ENCODE data around the gene PRM2. TPM values are rescaled to one million over a fixed set of nuclear protein-coding genes. Genes with fewer than 3 reads are reported as not detected.

The PRM2 gene
- total and polyA plus RNA-seq, 10 donors: not detected

DNA sequence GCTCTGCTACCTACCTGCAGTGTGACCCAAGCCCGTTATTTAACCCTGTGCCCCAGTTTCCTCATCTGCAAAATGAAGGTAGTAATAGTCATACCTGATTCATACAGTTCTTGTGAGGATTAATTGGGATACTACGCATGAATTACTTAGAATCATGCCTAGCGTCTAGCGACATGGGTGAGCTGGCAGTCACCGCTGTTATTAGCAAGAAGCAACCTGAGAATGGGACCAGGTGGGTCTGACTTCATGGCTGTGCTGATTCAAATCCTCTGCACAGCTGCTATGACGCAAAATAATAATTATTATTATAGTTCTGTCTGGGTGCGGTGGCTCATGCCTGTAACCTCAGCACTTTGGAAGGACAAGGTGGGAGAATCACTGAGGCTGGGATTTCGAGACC is 28.1 kb downstream of the PRM2 start:
- H3K27me3 ChIP-seq (replicated peaks in 1 of 7): no peaks in the 10 kb centered on the region
- peaks cover 0 to 18% (median 0%) of the 10 kb centered on the region in 6 donors for H3K36me3 ChIP-seq
- H3K9me3 ChIP-seq: no peaks in the 10 kb centered on the region
- no peak for DNase-seq
- intact Hi-C loops (cut with DNase I; ENCODE audit: low total_unique reads): no loop called here
- no peak overlapping the region for H3K4me3 ChIP-seq
- TF ChIP-seq POLR2A (IDR thresholded peaks at IDR 0.05) (no peak), POLR2AphosphoS5 (IDR thresholded peaks at IDR 0.05) (no peak)
- TF ChIP-seq, protein P1, sequence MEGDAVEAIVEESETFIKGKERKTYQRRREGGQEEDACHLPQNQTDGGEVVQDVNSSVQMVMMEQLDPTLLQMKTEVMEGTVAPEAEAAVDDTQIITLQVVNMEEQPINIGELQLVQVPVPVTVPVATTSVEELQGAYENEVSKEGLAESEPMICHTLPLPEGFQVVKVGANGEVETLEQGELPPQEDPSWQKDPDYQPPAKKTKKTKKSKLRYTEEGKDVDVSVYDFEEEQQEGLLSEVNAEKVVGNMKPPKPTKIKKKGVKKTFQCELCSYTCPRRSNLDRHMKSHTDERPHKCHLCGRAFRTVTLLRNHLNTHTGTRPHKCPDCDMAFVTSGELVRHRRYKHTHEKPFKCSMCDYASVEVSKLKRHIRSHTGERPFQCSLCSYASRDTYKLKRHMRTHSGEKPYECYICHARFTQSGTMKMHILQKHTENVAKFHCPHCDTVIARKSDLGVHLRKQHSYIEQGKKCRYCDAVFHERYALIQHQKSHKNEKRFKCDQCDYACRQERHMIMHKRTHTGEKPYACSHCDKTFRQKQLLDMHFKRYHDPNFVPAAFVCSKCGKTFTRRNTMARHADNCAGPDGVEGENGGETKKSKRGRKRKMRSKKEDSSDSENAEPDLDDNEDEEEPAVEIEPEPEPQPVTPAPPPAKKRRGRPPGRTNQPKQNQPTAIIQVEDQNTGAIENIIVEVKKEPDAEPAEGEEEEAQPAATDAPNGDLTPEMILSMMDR (IDR thresholded peaks at IDR 0.05 in 8 of 11, conservative IDR thresholded peaks at IDR 0.05 in 3 of 11): no peak
- no peak overlapping the region for H3K27ac ChIP-seq
- peaks cover 3 to 25% (median 12%) of the 10 kb centered on the region in 6 donors for H3K4me1 ChIP-seq
- 76 to 96% (median 85%) methylated on average over 8 of the region's 8 CpGs for WGBS, 5 donors

DNA sequence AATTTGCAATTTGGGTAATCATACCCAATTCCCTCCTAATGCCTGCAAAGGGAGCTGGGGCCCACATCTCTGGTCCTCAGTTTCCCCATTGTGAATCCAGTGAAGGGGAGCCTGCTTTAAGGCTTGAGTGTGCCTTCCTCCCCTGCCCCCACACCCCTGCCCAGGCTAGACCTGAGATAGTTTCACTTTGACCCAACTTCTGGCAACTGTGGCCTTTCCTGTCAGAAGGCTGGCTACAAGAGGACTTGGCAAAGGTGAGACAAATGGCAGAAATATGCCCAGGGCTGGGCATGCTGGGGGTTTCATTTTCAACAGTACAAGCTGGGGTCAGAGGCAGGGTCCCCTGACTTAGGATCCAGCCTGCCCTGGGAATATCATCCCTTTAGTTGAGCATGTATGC is 30.3 kb downstream of the PRM2 start:
- peaks cover 0 to 3% (median 0%) of the 10 kb centered on the region in 6 donors for H3K36me3 ChIP-seq
- H3K4me3 ChIP-seq: no peak overlapping the region
- no peaks in the 10 kb centered on the region for H3K27me3 ChIP-seq (replicated peaks in 1 of 7)
- no peaks in the 10 kb centered on the region for H3K9me3 ChIP-seq
- peaks cover 0 to 6% (median 1%) of the 10 kb centered on the region in 6 donors for H3K4me1 ChIP-seq
- intact Hi-C loops (cut with DNase I; ENCODE audit: low total_unique reads): no loop called here
- DNase-seq: no peak
- H3K27ac ChIP-seq: no peak overlapping the region
- TF ChIP-seq POLR2AphosphoS5 (IDR thresholded peaks at IDR 0.05) (no peak), POLR2A (IDR thresholded peaks at IDR 0.05) (no peak)
- TF ChIP-seq, protein P1 (IDR thresholded peaks at IDR 0.05 in 8 of 11, conservative IDR thresholded peaks at IDR 0.05 in 3 of 11): no peak

DNA sequence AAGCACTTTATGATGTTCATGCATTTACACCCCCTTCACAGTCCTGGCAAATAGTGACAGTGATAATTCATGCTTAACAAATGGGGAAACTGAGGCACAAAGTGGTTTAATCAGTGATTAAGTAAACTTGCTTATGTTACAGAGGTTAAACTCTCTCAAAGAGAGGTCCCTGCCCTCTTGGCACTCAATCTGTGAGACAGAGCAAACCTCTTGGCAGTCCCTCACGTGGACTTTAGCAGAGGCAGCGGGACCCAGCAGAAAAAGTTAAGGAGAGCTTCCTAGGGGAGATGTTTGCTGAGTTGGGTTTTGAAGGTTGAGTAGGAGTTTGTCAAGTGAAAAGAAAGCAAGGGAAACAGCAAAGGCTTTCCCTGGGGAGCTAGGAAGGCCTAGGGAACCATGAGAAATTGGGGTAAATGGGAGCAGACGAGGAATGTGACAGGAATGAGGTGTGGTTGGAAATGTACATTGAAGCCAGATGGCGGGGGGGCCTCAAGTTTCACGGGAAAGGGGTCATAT is 31.0 kb downstream of the PRM2 start:
- Histone ChIP-seq H3K27me3 (replicated peaks in 1 of 7) (no peaks in the 10 kb centered on the region), H3K4me3 (no peak overlapping the region), H3K4me1 (peaks cover 0 to 13% (median 7%) of the 10 kb centered on the region in 6 donors), H3K9me3 (no peaks in the 10 kb centered on the region), H3K27ac (no peak overlapping the region), H3K36me3 (peaks cover 0 to 3% (median 0%) of the 10 kb centered on the region in 6 donors)
- TF ChIP-seq POLR2A (IDR thresholded peaks at IDR 0.05): no peak
- TF ChIP-seq, protein P1 (IDR thresholded peaks at IDR 0.05 in 8 of 11, conservative IDR thresholded peaks at IDR 0.05 in 3 of 11): no peak
- no peak for TF ChIP-seq POLR2AphosphoS5 (IDR thresholded peaks at IDR 0.05)
- 87 to 95% (median 91%) methylated on average over 5 of the region's 5 CpGs for WGBS, 5 donors
- intact Hi-C loops (cut with DNase I; ENCODE audit: low total_unique reads): no loop called here
- DNase-seq: no peak

DNA sequence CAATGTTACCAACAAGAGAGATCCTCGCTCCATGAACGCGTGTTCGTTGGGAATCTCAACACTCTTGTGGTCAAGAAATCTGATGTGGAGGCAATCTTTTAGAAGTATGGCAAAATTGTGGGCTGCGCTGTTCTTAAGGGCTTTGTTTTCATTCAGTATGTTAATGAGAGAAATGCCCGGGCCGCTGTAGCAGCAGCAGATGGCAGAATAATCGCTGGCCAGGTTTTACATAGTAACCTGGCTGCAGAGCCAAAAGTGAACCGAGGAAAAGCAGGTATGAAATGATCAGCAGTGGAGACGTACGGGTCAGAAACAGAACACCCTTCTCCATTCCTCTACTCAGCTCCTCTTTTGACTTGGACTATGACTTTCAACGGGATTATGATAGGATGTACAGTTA is 33.6 kb downstream of the PRM2 start:
- DNase-seq: no peak
- TF ChIP-seq POLR2A (IDR thresholded peaks at IDR 0.05) (no peak), POLR2AphosphoS5 (IDR thresholded peaks at IDR 0.05) (no peak)
- TF ChIP-seq, protein P1 (IDR thresholded peaks at IDR 0.05 in 8 of 11, conservative IDR thresholded peaks at IDR 0.05 in 3 of 11): no peak
- Histone ChIP-seq H3K27me3 (replicated peaks in 1 of 7) (no peaks in the 10 kb centered on the region), H3K9me3 (no peaks in the 10 kb centered on the region), H3K4me3 (no peak overlapping the region), H3K27ac (no peak overlapping the region), H3K36me3 (no peaks in the 10 kb centered on the region), H3K4me1 (peaks cover 0 to 22% (median 7%) of the 10 kb centered on the region in 6 donors)
- intact Hi-C loops (cut with DNase I; ENCODE audit: low total_unique reads): no loop called here
- WGBS, 5 donors: 87 to 93% (median 89%) methylated on average over 12 of the region's 12 CpGs
